ENCODE data around the gene GLIPR1L2. TPM values are rescaled to one million over a fixed set of nuclear protein-coding genes. Genes with fewer than 3 reads are reported as not detected.
"Not testable (repeated sequence)": the region's sequence is repeated elsewhere in the genome, so short reads cannot be mapped to it uniquely, and the experiment has no call there.

GLIPR1L2 gene
- total RNA-seq, 1 experiment from 2014 or later: not detected

GRCh38 chr12:75452675-75453330, 61.9 kb downstream of the GLIPR1L2 start:
- H3K4me2 ChIP-seq (ENCODE audit: low read length): 0 out of 2 replicates have a peak overlapping the region, but pooled peaks have one; percentile 5
- intact Hi-C loops (cut with micrococcal nuclease): no loop called here
- BruUV-seq (replicated peaks): no TSS peak
- H3K36me3 ChIP-seq (ENCODE audit: low read depth, low read length): no peaks in the 10 kb centered on the region
- DNase-seq (peak; percentile 73), ATAC-seq (peak; percentile 99)
- H2AFZ ChIP-seq (ENCODE audit: low read length): peak overlapping the region; percentile 17; the same call in 1 of the 2 replicates
- TF ChIP-seq CTCF (conservative IDR thresholded peaks at IDR 0.05; ENCODE audit: low read depth, low read length) (no peak), EZH2 (IDR thresholded peaks at IDR 0.05; ENCODE audit: low read length, unreplicated experiment) (no peak), EZH2phosphoT487 (IDR thresholded peaks at IDR 0.05; ENCODE audit: borderline replicate concordance, low read length) (no peak)
- CTCF ChIA-PET: no interaction called here
- H3K27ac ChIP-seq (ENCODE audit: low read length): no peak overlapping the region
- POLR2A ChIA-PET (ENCODE audit: unreplicated experiment): no interaction called here
- no peaks in the 10 kb centered on the region for H4K20me1 ChIP-seq (ENCODE audit: low read length)
- H3K4me1 ChIP-seq (ENCODE audit: insufficient read depth, low read length): peaks cover 24% of the 10 kb centered on the region
- H3K79me2 ChIP-seq (ENCODE audit: low read length): no peaks in the 10 kb centered on the region
- no peaks in the 10 kb centered on the region for H3K9me2 ChIP-seq (replicated peaks; ENCODE audit: low read length)
- H3K27me3 ChIP-seq (ENCODE audit: low read length): no peaks in the 10 kb centered on the region
- peaks cover 14% of the 10 kb centered on the region for H3K9me3 ChIP-seq (ENCODE audit: low read length)
- H3K9ac ChIP-seq (ENCODE audit: low read length): no peak overlapping the region
- no peak overlapping the region for H3K4me3 ChIP-seq (ENCODE audit: low read length)
- no peaks in the 10 kb centered on the region for H3F3A ChIP-seq (ENCODE audit: low read length, unreplicated experiment)

- Histone ChIP-seq H3K9me2 (replicated peaks; ENCODE audit: low read length) (no peaks in the 10 kb centered on the region), H3K27ac (ENCODE audit: low read length) (no peak overlapping the region), H3K27me3 (ENCODE audit: low read length) (no peaks in the 10 kb centered on the region), H4K20me1 (ENCODE audit: low read length) (no peaks in the 10 kb centered on the region), H3F3A (ENCODE audit: low read length, unreplicated experiment) (no peaks in the 10 kb centered on the region), H3K9ac (ENCODE audit: low read length) (no peak overlapping the region), H3K4me1 (ENCODE audit: insufficient read depth, low read length) (peaks cover 22% of the 10 kb centered on the region), H3K4me2 (ENCODE audit: low read length) (no peak overlapping the region), H3K36me3 (ENCODE audit: low read depth, low read length) (no peaks in the 10 kb centered on the region), H2AFZ (ENCODE audit: low read length) (no peak overlapping the region), H3K79me2 (ENCODE audit: low read length) (no peaks in the 10 kb centered on the region), H3K9me3 (ENCODE audit: low read length) (peaks cover 14% of the 10 kb centered on the region), H3K4me3 (ENCODE audit: low read length) (no peak overlapping the region)
- no TSS peak for BruUV-seq (replicated peaks)
- ChIA-PET CTCF (no interaction called here), POLR2A (ENCODE audit: unreplicated experiment) (no interaction called here)
- intact Hi-C loops (cut with micrococcal nuclease): no loop called here
- TF ChIP-seq CTCF (conservative IDR thresholded peaks at IDR 0.05; ENCODE audit: low read depth, low read length) (no peak), EZH2 (IDR thresholded peaks at IDR 0.05; ENCODE audit: low read length, unreplicated experiment) (no peak), EZH2phosphoT487 (IDR thresholded peaks at IDR 0.05; ENCODE audit: borderline replicate concordance, low read length) (no peak)
- DNase-seq: no peak
- no peak for ATAC-seq
These were observed 65.0 kb downstream of the GLIPR1L2 start for GRCh38 chr12:75455839-75456238.

GRCh38 chr12:75457191-75457590, 66.3 kb downstream of the GLIPR1L2 start:
- H3K4me1 ChIP-seq (ENCODE audit: insufficient read depth, low read length): peaks cover 23% of the 10 kb centered on the region
- H3K9me3 ChIP-seq (ENCODE audit: low read length): peaks cover 14% of the 10 kb centered on the region
- DNase-seq: no peak
- no peak overlapping the region for H2AFZ ChIP-seq (ENCODE audit: low read length)
- CTCF ChIA-PET: no interaction called here
- no peak overlapping the region for H3K4me2 ChIP-seq (ENCODE audit: low read length)
- H3K4me3 ChIP-seq (ENCODE audit: low read length): no peak overlapping the region
- H3K9me2 ChIP-seq (replicated peaks; ENCODE audit: low read length): no peaks in the 10 kb centered on the region
- no peaks in the 10 kb centered on the region for H3K27me3 ChIP-seq (ENCODE audit: low read length)
- BruUV-seq (replicated peaks): no TSS peak
- TF ChIP-seq EZH2phosphoT487 (IDR thresholded peaks at IDR 0.05; ENCODE audit: borderline replicate concordance, low read length) (no peak), CTCF (conservative IDR thresholded peaks at IDR 0.05; ENCODE audit: low read depth, low read length) (no peak), EZH2 (IDR thresholded peaks at IDR 0.05; ENCODE audit: low read length, unreplicated experiment) (no peak)
- no peaks in the 10 kb centered on the region for H3F3A ChIP-seq (ENCODE audit: low read length, unreplicated experiment)
- H4K20me1 ChIP-seq (ENCODE audit: low read length): no peaks in the 10 kb centered on the region
- POLR2A ChIA-PET (ENCODE audit: unreplicated experiment): no interaction called here
- no peaks in the 10 kb centered on the region for H3K36me3 ChIP-seq (ENCODE audit: low read depth, low read length)
- no peak overlapping the region for H3K27ac ChIP-seq (ENCODE audit: low read length)
- intact Hi-C loops (cut with micrococcal nuclease): no loop called here
- H3K9ac ChIP-seq (ENCODE audit: low read length): no peak overlapping the region
- no peaks in the 10 kb centered on the region for H3K79me2 ChIP-seq (ENCODE audit: low read length)
- no peak for ATAC-seq

- H3K9ac ChIP-seq (ENCODE audit: low read length); ATAC-seq; H3K4me2 ChIP-seq (ENCODE audit: low read length); POLR2A ChIA-PET (ENCODE audit: unreplicated experiment); H3K27ac ChIP-seq (ENCODE audit: low read length); H3K4me3 ChIP-seq (ENCODE audit: low read length); H3K27me3 ChIP-seq (ENCODE audit: low read length); BruUV-seq (replicated peaks); H3K79me2 ChIP-seq (ENCODE audit: low read length); H3K9me2 ChIP-seq (replicated peaks; ENCODE audit: low read length); CTCF ChIA-PET; H3K36me3 ChIP-seq (ENCODE audit: low read depth, low read length); H4K20me1 ChIP-seq (ENCODE audit: low read length); H3F3A ChIP-seq (ENCODE audit: low read length, unreplicated experiment); H2AFZ ChIP-seq (ENCODE audit: low read length); intact Hi-C loops (cut with micrococcal nuclease): not testable (repeated sequence)
- peaks cover 18% of the 10 kb centered on the region for H3K4me1 ChIP-seq (ENCODE audit: insufficient read depth, low read length)
- peaks cover 14% of the 10 kb centered on the region for H3K9me3 ChIP-seq (ENCODE audit: low read length)
- DNase-seq: peak; percentile 22
These were observed 67.0 kb downstream of the GLIPR1L2 start for GRCh38 chr12:75457866-75458265.

All from PC-3 (cell line).